ENCODE results near the gene GPR61.

Gene GPR61

GRCh38 chr1:109537450-109538178 is 2.1 kb upstream of the GPR61 start:
- H3K4me2 ChIP-seq (ENCODE audit: low read length) = no peak overlapping the region
- H3K4me1 ChIP-seq = no peaks in the 10 kb centered on the region
- H3K4me3 ChIP-seq (ENCODE audit: low read depth, low read length) = no peak overlapping the region
- TF ChIP-seq CTCF (IDR thresholded peaks at IDR 0.05) = no peak
- no peaks in the 10 kb centered on the region for H3K79me2 ChIP-seq
- H3K9ac ChIP-seq = no peak overlapping the region
- H3K27me3 ChIP-seq (ENCODE audit: control insufficient read depth, insufficient read depth, low read length) = no peaks in the 10 kb centered on the region
- H3K9me3 ChIP-seq (ENCODE audit: control insufficient read depth, low read length) = no peaks in the 10 kb centered on the region
- no peak overlapping the region for H3K27ac ChIP-seq
- no peaks in the 10 kb centered on the region for H3K36me3 ChIP-seq (ENCODE audit: control insufficient read depth, insufficient read depth, low read length)
- no peak overlapping the region for H2AFZ ChIP-seq

GRCh38 chr1:109538827-109539555 is 681 bp upstream of the GPR61 start:
- no peak overlapping the region for H3K27ac ChIP-seq
- no peaks in the 10 kb centered on the region for H3K79me2 ChIP-seq
- no peaks in the 10 kb centered on the region for H3K27me3 ChIP-seq (ENCODE audit: control insufficient read depth, insufficient read depth, low read length)
- H3K36me3 ChIP-seq (ENCODE audit: control insufficient read depth, insufficient read depth, low read length) = no peaks in the 10 kb centered on the region
- no peaks in the 10 kb centered on the region for H3K4me1 ChIP-seq
- no peak for TF ChIP-seq CTCF (IDR thresholded peaks at IDR 0.05)
- no peaks in the 10 kb centered on the region for H3K9me3 ChIP-seq (ENCODE audit: control insufficient read depth, low read length)
- H2AFZ ChIP-seq = no peak overlapping the region
- no peak overlapping the region for H3K4me3 ChIP-seq (ENCODE audit: low read depth, low read length)
- no peak overlapping the region for H3K4me2 ChIP-seq (ENCODE audit: low read length)
- no peak overlapping the region for H3K9ac ChIP-seq

GRCh38 chr1:109541102-109541501 is 1.4 kb downstream of the GPR61 start:
- no peaks in the 10 kb centered on the region for H3K27me3 ChIP-seq (ENCODE audit: control insufficient read depth, insufficient read depth, low read length)
- no peak overlapping the region for H3K4me3 ChIP-seq (ENCODE audit: low read depth, low read length)
- H3K79me2 ChIP-seq = no peaks in the 10 kb centered on the region
- H3K9me3 ChIP-seq (ENCODE audit: control insufficient read depth, low read length) = no peaks in the 10 kb centered on the region
- H2AFZ ChIP-seq = no peak overlapping the region
- H3K27ac ChIP-seq = no peak overlapping the region
- TF ChIP-seq CTCF (IDR thresholded peaks at IDR 0.05) = no peak
- no peaks in the 10 kb centered on the region for H3K36me3 ChIP-seq (ENCODE audit: control insufficient read depth, insufficient read depth, low read length)
- H3K4me1 ChIP-seq = no peaks in the 10 kb centered on the region
- H3K4me2 ChIP-seq (ENCODE audit: low read length) = no peak overlapping the region
- no peak overlapping the region for H3K9ac ChIP-seq

GRCh38 chr1:109542657-109543056 is 3.0 kb downstream of the GPR61 start:
- Histone ChIP-seq H3K36me3 (ENCODE audit: control insufficient read depth, insufficient read depth, low read length) (no peaks in the 10 kb centered on the region), H3K79me2 (peaks cover 3% of the 10 kb centered on the region), H2AFZ (no peak overlapping the region), H3K9ac (no peak overlapping the region), H3K4me2 (ENCODE audit: low read length) (no peak overlapping the region), H3K9me3 (ENCODE audit: control insufficient read depth, low read length) (no peaks in the 10 kb centered on the region), H3K27me3 (ENCODE audit: control insufficient read depth, insufficient read depth, low read length) (no peaks in the 10 kb centered on the region), H3K4me1 (peaks cover 6% of the 10 kb centered on the region), H3K4me3 (ENCODE audit: low read depth, low read length) (no peak overlapping the region), H3K27ac (no peak overlapping the region)
- TF ChIP-seq CTCF (IDR thresholded peaks at IDR 0.05) = no peak

Data from parathyroid adenoma (tissue), 2 donors.